ENCODE measurements around the gene NANOS3.

Gene NANOS3

GRCh38 chr19:13868663-13869062, 8.3 kb upstream of the NANOS3 start:
- H3K4me3 ChIP-seq (ENCODE audit: low read length): no peak overlapping the region
- DNase-seq (ENCODE audit: low read depth): no peak

GRCh38 chr19:13869281-13869680, 7.7 kb upstream of the NANOS3 start:
- TF ChIP-seq CTCF (IDR thresholded peaks at IDR 0.05; ENCODE audit: insufficient read depth, low read depth, low read length, missing control alignments): no peak
- no peak overlapping the region for H3K4me3 ChIP-seq (ENCODE audit: low read length)

More at GRCh38 chr19:13868663-13869062, 8.3 kb upstream of the NANOS3 start:
- no peak for TF ChIP-seq CTCF (IDR thresholded peaks at IDR 0.05; ENCODE audit: insufficient read depth, low read depth, low read length, missing control alignments)

GRCh38 chr19:13870873-13871272, 6.1 kb upstream of the NANOS3 start:
- TF ChIP-seq CTCF (IDR thresholded peaks at IDR 0.05; ENCODE audit: insufficient read depth, low read depth, low read length, missing control alignments): no peak

More at GRCh38 chr19:13869281-13869680, 7.7 kb upstream of the NANOS3 start:
- DNase-seq (ENCODE audit: low read depth): no peak

GRCh38 chr19:13872339-13872694, 4.6 kb upstream of the NANOS3 start:
- H3K4me3 ChIP-seq (ENCODE audit: low read length): no peak overlapping the region
- no peak for TF ChIP-seq CTCF (IDR thresholded peaks at IDR 0.05; ENCODE audit: insufficient read depth, low read depth, low read length, missing control alignments)
- no peak for DNase-seq (ENCODE audit: low read depth)

More at GRCh38 chr19:13870873-13871272, 6.1 kb upstream of the NANOS3 start:
- no peak overlapping the region for H3K4me3 ChIP-seq (ENCODE audit: low read length)
- DNase-seq (ENCODE audit: low read depth): no peak

- H3K4me3 ChIP-seq (ENCODE audit: low read length): peak overlapping the region; percentile 20
- DNase-seq (ENCODE audit: low read depth): no peak
- TF ChIP-seq CTCF (IDR thresholded peaks at IDR 0.05; ENCODE audit: insufficient read depth, low read depth, low read length, missing control alignments): peak; percentile 20
Measured at GRCh38 chr19:13872695-13873389, 4.1 kb upstream of the NANOS3 start.

- no peak overlapping the region for H3K4me3 ChIP-seq (ENCODE audit: low read length)
- TF ChIP-seq CTCF (IDR thresholded peaks at IDR 0.05; ENCODE audit: insufficient read depth, low read depth, low read length, missing control alignments): no peak
- no peak for DNase-seq (ENCODE audit: low read depth)
Measured at GRCh38 chr19:13873834-13874515, 3.0 kb upstream of the NANOS3 start.
